AG09319 (cell line): Measurements from ENCODE around the gene MROH2A.
"Not testable (repeated sequence)": the region's sequence is repeated elsewhere in the genome, so short reads cannot be mapped to it uniquely, and the experiment has no call there.

Experiments
- DNase-seq: peaks from one replicate; pipeline ENCODE4 v3.0.0-alpha.2; 2010; ENCODE audit warnings: low read depth; ENCODE audit errors: extremely low read depth
- CTCF ChIP-seq: IDR thresholded peaks from 2 replicates; pipeline ENCODE4 v1.5.1; 2011; ENCODE audit warnings: low read depth, mild to moderate bottlenecking, inconsistent platforms, low read length, moderate library complexity

Gene MROH2A

GRCh38 chr2:233746475-233747282, 31.5 kb upstream of the MROH2A start:
- no peak for DNase-seq
- no peak for TF ChIP-seq CTCF

GRCh38 chr2:233747283-233747544, 30.9 kb upstream of the MROH2A start:
- DNase-seq: no peak
- TF ChIP-seq CTCF: no peak

GRCh38 chr2:233750689-233751088, 27.4 kb upstream of the MROH2A start:
- DNase-seq: not testable (repeated sequence)

GRCh38 chr2:233751212-233752009, 26.7 kb upstream of the MROH2A start:
- not testable (repeated sequence) for DNase-seq

- DNase-seq: no peak
- TF ChIP-seq CTCF: no peak
These were observed 23.1 kb upstream of the MROH2A start for GRCh38 chr2:233754872-233755611.

- TF ChIP-seq CTCF: no peak
These were observed 21.6 kb upstream of the MROH2A start for GRCh38 chr2:233756429-233757081.

GRCh38 chr2:233758141-233758540, 20.0 kb upstream of the MROH2A start:
- TF ChIP-seq CTCF: no peak
- no peak for DNase-seq

More at GRCh38 chr2:233756429-233757081, 21.6 kb upstream of the MROH2A start:
- no peak for DNase-seq

- TF ChIP-seq CTCF: no peak
- no peak for DNase-seq
These were observed 19.3 kb upstream of the MROH2A start for GRCh38 chr2:233758849-233759248.
